Measurements from ENCODE around the gene PLCB1.
"Not testable (repeated sequence)": the region's sequence is repeated elsewhere in the genome, so short reads cannot be mapped to it uniquely, and the experiment has no call there.

The PLCB1 gene

DNA sequence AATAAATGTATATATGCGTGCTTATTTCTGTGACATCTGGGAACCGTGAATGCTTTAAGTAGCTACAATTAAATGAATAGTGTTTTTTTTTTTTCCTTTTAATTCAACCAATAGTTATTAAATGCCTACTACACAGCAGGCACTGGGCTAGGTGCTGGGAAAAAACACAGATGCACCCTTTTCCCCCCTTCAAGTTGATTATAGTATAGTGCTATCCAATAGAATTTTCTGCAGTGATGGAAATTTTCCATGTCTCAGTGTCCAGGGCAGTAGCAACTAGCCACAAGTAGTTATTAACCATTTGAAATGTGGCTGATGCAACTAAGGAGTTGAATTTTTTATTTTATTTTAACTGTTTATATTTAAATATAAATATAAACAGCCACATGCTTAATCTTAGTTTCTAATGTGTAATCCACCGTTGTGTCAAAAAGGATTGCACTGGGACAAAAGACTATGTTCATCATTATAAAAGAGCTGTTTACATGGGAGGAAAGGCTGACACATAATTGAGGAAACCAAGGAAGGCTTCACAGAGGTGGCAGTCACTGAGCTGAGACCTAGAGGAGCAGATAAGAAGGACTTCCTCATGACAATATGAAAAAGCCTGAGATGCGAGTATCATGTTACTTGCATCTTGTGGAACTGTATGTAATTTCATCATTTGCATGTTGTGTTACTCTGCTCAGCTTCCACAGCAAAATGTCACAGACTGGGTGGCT lies 675.6 kb downstream of the PLCB1 start:
- Mint-ChIP-seq H3K9me3 (no peaks in the 10 kb centered on the region), H3K27ac (no peak overlapping the region), H3K27me3 (no peaks in the 10 kb centered on the region), H3K36me3 (no peaks in the 10 kb centered on the region), H3K4me1 (no peaks in the 10 kb centered on the region), H3K4me3 (no peak overlapping the region)
- DNase-seq (ENCODE audit: low spot score in 2 of 2): no peak
- ATAC-seq (ENCODE audit: low read depth): no peak

DNA sequence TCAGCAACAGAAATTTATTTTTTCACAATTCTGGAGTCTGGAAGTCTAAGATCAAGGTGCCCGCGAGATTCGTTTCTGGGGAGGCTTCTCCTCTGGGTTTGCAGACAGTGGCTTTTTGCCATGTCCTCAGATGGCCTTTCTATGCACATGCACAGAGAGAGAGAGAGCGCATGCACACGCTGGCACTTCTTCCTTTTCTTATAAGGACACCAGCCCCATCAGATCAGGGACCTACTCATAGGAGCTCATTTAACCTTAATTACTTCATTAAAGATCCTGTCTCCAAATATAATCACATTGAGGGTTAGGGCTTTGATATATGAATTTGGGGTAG lies 676.1 kb downstream of the PLCB1 start:
- H3K36me3 Mint-ChIP-seq: no peaks in the 10 kb centered on the region
- H3K4me3 Mint-ChIP-seq: no peak overlapping the region
- H3K9me3 Mint-ChIP-seq: no peaks in the 10 kb centered on the region
- no peaks in the 10 kb centered on the region for H3K4me1 Mint-ChIP-seq
- no peak for ATAC-seq (ENCODE audit: low read depth)
- H3K27ac Mint-ChIP-seq: no peak overlapping the region
- no peaks in the 10 kb centered on the region for H3K27me3 Mint-ChIP-seq
- DNase-seq (ENCODE audit: low spot score in 2 of 2): no peak

DNA sequence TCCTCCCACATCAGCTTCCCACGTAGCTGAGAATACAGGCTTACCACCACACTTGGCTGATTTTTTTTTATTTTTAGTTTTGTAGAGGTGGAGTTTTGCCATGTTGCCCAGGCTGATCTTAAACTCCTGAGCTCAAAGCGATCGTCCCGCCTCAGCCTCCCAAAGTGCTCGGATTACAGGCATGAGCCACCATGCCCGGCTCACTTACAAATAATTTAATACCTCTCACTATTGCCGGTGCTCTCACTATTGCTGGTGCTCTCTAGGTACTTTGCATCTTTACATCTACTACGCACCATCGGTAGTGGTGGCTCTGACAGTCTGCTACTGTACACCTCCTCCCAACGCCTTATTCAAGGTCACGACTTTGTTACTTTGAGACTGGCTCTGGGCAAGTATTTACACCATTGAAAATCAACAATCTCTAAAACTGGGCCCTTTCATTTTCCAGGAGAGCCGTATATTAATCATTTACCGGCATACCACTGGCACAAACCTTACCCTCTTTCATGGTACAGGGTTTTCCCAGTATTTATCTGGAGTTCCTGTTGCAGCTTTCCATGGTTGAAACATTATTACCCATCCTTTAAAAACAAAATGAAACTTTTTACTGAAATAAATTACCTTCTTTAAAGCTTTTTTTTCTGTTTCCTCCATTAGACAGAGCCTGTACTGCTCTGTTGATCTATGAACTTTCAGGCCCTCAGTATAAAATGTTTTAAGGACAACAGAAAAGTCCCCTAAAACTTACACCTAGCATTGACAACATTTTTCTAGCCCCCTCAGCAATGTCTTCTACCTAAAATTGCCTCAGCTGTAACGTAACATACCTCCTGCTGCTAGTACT lies 677.3 kb downstream of the PLCB1 start:
- Mint-ChIP-seq H3K27ac (no peak overlapping the region), H3K4me3 (no peak overlapping the region), H3K4me1 (no peaks in the 10 kb centered on the region)

DNA sequence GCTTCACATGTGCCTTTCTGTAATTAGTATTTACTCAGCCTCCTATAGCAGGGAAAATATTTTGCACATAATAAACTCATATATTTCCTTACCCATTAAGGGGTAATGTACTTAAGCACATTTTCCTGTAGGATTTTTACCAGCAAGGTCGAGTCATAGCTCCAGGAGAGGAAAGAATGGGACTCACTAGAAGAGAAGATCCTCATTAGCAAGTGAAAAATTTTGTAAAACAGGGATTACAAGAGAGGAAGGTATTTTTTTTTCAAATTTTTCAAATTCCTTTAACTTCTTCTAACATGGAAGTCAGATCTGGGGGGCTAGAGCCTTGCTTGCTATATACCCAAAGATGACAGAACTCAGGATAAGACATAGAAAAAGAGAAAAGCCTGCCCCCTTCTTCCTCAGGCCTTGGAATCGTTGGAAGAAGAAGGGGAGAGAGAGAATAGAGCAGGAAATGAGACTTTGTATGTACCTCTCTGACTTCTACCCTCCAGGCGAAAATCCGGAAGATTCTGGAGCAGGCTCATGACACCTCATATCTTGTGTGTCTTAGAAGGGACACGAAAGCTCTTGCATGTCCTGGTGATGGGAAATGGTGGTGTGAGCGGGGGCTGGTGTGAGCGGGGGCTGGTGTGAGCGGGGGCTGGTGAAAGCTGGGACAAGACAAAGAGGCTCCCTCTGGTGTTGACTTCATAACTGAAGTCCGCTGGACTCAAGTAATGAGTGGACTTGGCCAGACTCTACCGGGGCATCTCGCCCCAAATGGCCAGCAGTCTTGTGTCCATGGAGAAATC lies 679.9 kb downstream of the PLCB1 start:
- DNase-seq (ENCODE audit: low spot score in 2 of 2): no peak
- H3K36me3 Mint-ChIP-seq: no peaks in the 10 kb centered on the region

More for the DNA sequence above, 677.3 kb downstream of the PLCB1 start:
- ATAC-seq (ENCODE audit: low read depth): no peak
- no peak for DNase-seq (ENCODE audit: low spot score in 2 of 2)
- Mint-ChIP-seq H3K36me3 (no peaks in the 10 kb centered on the region), H3K9me3 (no peaks in the 10 kb centered on the region), H3K27me3 (no peaks in the 10 kb centered on the region)

DNA sequence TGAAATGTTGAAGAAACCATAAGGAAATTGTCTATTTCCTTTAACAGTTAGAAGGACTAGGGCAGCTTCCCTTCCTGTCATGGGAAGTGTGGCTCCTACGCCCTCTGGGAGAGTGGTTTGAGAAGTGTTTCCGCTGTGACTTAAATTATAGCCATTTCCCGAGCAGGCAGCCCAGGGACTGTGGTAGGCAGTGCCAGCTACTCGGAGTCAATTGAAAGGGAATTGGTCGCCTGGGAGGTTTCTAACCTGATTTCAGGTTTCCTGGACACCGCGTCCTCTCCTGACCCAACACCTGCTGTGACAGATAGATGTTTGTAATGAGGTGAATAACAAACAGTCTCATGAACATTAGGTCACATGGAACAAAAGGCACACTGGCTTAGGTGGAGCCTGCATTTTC lies 680.8 kb downstream of the PLCB1 start:
- Mint-ChIP-seq H3K9me3 (no peaks in the 10 kb centered on the region), H3K4me1 (no peaks in the 10 kb centered on the region), H3K4me3 (no peak overlapping the region), H3K27me3 (no peaks in the 10 kb centered on the region), H3K27ac (no peak overlapping the region), H3K36me3 (no peaks in the 10 kb centered on the region)
- no peak for ATAC-seq (ENCODE audit: low read depth)
- no peak for DNase-seq (ENCODE audit: low spot score in 2 of 2)

More for the DNA sequence above, 679.9 kb downstream of the PLCB1 start:
- Mint-ChIP-seq H3K4me3 (no peak overlapping the region), H3K9me3 (no peaks in the 10 kb centered on the region), H3K27me3 (no peaks in the 10 kb centered on the region), H3K27ac (no peak overlapping the region), H3K4me1 (no peaks in the 10 kb centered on the region)
- ATAC-seq (ENCODE audit: low read depth): no peak

DNA sequence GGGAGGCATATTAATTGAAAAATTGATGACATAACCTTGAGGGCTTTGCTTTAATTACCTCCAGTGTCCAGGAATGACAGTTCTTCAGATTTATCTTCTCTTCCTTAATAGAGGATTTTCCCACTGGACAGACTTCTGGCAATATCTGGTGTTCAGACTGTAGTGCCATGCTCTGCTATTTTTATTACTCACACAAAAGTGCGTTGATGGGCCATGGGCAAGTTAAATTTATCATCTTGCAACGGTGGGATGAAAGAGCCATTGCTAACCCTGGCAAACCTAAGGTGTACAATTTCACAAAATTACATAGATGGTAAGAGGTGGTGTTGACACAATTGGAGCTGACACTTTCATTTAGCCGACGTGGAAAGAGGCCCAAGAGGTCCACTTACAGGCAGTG lies 683.1 kb downstream of the PLCB1 start:
- Mint-ChIP-seq H3K9me3 (no peaks in the 10 kb centered on the region), H3K36me3 (no peaks in the 10 kb centered on the region), H3K4me1 (no peaks in the 10 kb centered on the region), H3K27me3 (no peaks in the 10 kb centered on the region), H3K4me3 (no peak overlapping the region), H3K27ac (no peak overlapping the region)
- ATAC-seq (ENCODE audit: low read depth) (no peak), DNase-seq (ENCODE audit: low spot score in 2 of 2) (no peak)

DNA sequence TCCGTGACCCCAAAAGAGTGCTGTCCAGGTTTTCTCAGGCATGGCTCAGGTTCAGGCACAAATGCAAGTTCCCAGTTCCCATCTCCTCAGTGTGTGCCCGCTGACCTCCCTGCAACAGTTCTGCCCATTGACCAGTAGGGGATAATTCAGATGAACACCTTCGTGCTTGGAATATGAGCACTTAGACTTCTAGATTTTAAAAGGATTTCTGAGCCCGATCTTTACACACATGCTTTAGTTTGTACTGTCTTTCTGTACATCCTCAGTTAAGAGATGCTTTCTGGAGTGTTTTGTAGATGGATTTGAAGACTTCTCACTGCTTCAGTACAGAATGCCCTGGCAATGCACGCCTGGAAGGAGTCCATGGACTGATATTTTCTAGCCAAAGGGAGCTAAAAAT lies 697.2 kb downstream of the PLCB1 start:
- Mint-ChIP-seq H3K36me3 (no peaks in the 10 kb centered on the region), H3K4me3 (no peak overlapping the region), H3K9me3 (peaks cover 5% of the 10 kb centered on the region), H3K4me1 (no peaks in the 10 kb centered on the region), H3K27ac (no peak overlapping the region), H3K27me3 (no peaks in the 10 kb centered on the region)
- DNase-seq (ENCODE audit: low spot score in 2 of 2) (no peak), ATAC-seq (ENCODE audit: low read depth) (no peak)

DNA sequence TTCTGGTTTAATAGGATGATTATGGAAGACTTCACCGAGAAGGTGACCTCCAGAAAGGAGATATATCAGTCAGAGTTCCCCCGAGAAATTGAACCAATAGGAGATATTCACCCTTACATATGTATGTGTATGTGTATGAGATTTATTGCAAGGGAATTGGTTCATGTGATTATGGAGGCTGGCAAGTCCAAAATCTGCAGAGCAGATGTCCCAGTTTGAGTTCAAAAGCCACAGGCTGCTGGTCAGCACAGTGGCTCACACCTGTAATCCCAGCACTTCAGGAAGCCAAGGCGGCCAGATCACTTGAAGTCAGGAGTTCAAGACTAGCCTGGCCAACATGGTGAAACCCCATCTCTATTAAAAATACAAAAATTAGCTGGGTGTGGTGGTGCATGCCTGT lies 702.2 kb downstream of the PLCB1 start:
- H3K4me1 Mint-ChIP-seq; H3K36me3 Mint-ChIP-seq; DNase-seq (ENCODE audit: low spot score in 2 of 2); H3K27me3 Mint-ChIP-seq; H3K27ac Mint-ChIP-seq; ATAC-seq (ENCODE audit: low read depth); H3K4me3 Mint-ChIP-seq; H3K9me3 Mint-ChIP-seq: not testable (repeated sequence)

DNA sequence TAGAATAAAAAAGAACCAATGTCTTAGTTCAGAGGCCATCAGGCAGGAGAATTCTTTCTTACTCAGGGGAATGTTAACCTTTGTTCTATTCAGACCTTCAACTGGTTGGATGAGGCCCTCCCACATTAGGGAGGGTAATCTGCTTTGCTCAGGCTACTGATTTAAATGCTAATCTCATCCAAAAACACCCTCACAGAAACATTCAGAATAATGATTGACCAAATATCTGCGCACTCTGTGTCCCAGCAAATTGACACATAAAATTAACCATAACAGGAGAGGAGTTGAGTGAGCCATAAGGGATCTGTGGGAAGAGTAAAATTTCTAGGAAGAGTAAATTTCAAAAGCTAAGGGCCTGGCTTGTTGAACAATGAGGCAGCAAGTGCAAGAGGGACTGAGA lies 702.8 kb downstream of the PLCB1 start:
- H3K9me3 Mint-ChIP-seq: peaks cover 8% of the 10 kb centered on the region

DNA sequence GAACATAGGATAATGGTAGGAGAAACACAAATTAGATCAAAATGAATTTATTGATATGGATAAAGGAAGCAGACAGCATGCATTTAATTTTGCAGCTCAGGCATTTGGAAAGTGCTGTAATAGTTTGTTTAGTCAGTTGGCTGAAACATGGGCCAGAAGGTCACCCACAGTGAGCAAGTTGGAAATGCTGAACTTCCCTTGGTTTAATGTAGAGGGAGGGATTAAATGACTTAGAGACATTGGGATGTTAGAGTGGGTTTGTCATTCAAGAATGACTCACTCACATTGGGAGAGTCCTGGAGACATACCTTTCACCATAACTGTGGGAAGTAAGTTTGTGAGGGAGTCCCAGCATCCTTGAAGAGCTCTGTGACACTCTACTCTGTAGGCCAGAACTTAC lies 705.3 kb downstream of the PLCB1 start:
- Mint-ChIP-seq H3K36me3 (no peaks in the 10 kb centered on the region), H3K4me1 (no peaks in the 10 kb centered on the region), H3K9me3 (peaks cover 8% of the 10 kb centered on the region), H3K4me3 (no peak overlapping the region), H3K27ac (no peak overlapping the region), H3K27me3 (no peaks in the 10 kb centered on the region)
- ATAC-seq (ENCODE audit: low read depth) (no peak), DNase-seq (ENCODE audit: low spot score in 2 of 2) (no peak)

More for the DNA sequence above, 702.8 kb downstream of the PLCB1 start:
- H3K27me3 Mint-ChIP-seq: no peaks in the 10 kb centered on the region
- no peak overlapping the region for H3K27ac Mint-ChIP-seq
- no peaks in the 10 kb centered on the region for H3K4me1 Mint-ChIP-seq
- DNase-seq (ENCODE audit: low spot score in 2 of 2) (no peak), ATAC-seq (ENCODE audit: low read depth) (no peak)
- H3K4me3 Mint-ChIP-seq: no peak overlapping the region
- H3K36me3 Mint-ChIP-seq: no peaks in the 10 kb centered on the region

DNA sequence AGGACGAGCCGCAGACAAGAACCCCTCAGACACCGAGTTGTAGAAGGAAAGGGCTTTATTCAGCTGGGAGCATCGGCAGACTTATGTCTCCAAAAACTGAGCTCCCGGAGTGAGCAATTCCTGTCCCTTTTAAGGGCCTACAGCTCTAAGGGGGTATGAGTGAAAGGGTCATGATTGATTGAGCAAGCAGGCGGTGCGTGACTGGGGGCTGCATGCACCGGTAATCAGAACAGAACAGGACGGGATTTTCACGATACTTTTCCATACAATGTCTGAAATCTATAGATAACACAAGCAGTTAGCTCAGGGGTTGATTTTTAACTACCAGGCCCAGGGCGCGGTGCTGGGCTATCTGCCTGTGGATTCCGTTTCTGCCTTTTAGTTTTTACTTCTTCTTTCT lies 710.5 kb downstream of the PLCB1 start:
- Mint-ChIP-seq H3K36me3 (no peaks in the 10 kb centered on the region), H3K4me3 (no peak overlapping the region), H3K4me1 (no peaks in the 10 kb centered on the region), H3K27me3 (no peaks in the 10 kb centered on the region), H3K9me3 (no peaks in the 10 kb centered on the region), H3K27ac (no peak overlapping the region)
- DNase-seq (ENCODE audit: low spot score in 2 of 2): no peak
- ATAC-seq (ENCODE audit: low read depth): no peak

DNA sequence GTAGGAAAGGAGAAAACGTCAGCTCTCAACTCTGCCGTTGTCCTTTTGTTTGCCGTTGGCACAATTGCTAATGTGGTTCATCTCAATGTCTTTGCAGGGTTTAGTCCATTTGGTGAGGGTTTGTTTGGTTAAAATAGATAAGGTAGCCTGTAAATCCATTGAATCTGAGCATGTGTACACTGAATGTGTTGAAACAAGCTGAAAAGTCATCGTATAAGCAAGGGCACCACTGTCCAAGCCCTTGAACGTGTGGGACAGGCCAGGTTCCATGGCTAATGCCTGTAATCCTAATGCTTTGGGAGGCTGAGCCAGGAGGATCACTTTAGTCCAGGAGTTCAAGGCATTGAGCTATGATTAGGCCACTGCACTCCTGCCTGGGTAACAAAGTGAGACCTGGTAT lies 712.1 kb downstream of the PLCB1 start:
- no peaks in the 10 kb centered on the region for H3K4me1 Mint-ChIP-seq
- DNase-seq (ENCODE audit: low spot score in 2 of 2): no peak

DNA sequence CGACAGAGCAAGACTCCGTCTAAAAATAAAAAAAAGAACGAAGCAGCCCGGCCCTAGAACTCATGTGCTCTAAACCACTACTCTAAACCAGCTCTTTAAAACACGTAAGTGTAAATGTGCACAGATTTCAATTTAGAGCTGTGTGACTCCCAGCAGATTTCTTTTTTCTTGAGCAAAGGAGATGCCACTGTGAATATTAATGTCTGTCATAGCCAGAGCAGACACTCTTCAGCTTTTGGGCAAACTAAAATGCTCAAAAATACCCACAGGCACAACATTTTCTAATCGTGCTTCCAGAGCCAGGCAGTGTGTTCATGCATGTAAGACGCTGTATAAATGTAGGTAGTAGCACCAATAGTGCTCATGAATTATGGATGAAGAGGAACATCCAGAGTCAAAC lies 717.9 kb downstream of the PLCB1 start:
- no peak for DNase-seq (ENCODE audit: low spot score in 2 of 2)
- Mint-ChIP-seq H3K9me3 (no peaks in the 10 kb centered on the region), H3K27me3 (no peaks in the 10 kb centered on the region)

More for the DNA sequence above, 712.1 kb downstream of the PLCB1 start:
- no peak for ATAC-seq (ENCODE audit: low read depth)
- H3K27ac Mint-ChIP-seq: no peak overlapping the region
- H3K27me3 Mint-ChIP-seq: no peaks in the 10 kb centered on the region
- H3K9me3 Mint-ChIP-seq: no peaks in the 10 kb centered on the region
- H3K4me3 Mint-ChIP-seq: no peak overlapping the region
- H3K36me3 Mint-ChIP-seq: no peaks in the 10 kb centered on the region

DNA sequence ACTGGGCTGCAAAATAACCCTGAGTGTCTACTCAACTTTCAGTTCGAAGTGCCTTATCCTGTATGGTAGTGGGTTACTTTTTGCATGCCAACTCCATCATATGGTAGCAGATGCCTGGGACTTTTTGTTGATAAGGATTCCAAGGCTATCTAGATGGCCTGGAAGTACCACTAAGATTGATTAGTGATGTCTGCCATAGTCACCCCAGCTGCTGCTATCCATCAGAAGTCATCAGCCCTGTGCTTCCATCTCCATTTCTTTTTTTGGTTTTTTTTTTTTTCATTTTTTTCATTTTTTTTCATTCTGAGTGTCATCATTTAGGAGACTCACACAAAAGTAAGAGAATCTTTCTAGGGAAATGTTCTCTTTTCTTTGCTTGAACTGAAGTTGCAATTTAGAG lies 719.4 kb downstream of the PLCB1 start:
- Mint-ChIP-seq H3K27ac (no peak overlapping the region), H3K4me3 (no peak overlapping the region), H3K4me1 (no peaks in the 10 kb centered on the region), H3K27me3 (no peaks in the 10 kb centered on the region), H3K9me3 (no peaks in the 10 kb centered on the region), H3K36me3 (no peaks in the 10 kb centered on the region)
- no peak for ATAC-seq (ENCODE audit: low read depth)
- DNase-seq (ENCODE audit: low spot score in 2 of 2): no peak

More for the DNA sequence above, 717.9 kb downstream of the PLCB1 start:
- H3K4me3 Mint-ChIP-seq: no peak overlapping the region
- H3K36me3 Mint-ChIP-seq: no peaks in the 10 kb centered on the region
- H3K4me1 Mint-ChIP-seq: no peaks in the 10 kb centered on the region
- H3K27ac Mint-ChIP-seq: no peak overlapping the region
- ATAC-seq (ENCODE audit: low read depth): no peak
